ENCODE results near the gene EGFR. TPM values are rescaled to one million over a fixed set of nuclear protein-coding genes. Genes with fewer than 3 reads are reported as not detected.

The EGFR gene
- total and polyA plus RNA-seq, 2 donors (not counting 1 experiment from before 2014, with no cell fraction given): 55.3 to 62.8 TPM

- Histone ChIP-seq H2AFZ (ENCODE audit: low read length) (no peak overlapping the region), H3K27ac (ENCODE audit: insufficient read depth, low read length) (peak overlapping the region; percentile 11), H3K79me2 (ENCODE audit: control insufficient read depth, insufficient read depth, low read length) (peaks cover 95% of the 10 kb centered on the region), H3K4me2 (ENCODE audit: extremely low read depth, insufficient read depth, low read length) (no peak overlapping the region), H3K9ac (ENCODE audit: insufficient read depth, low read length) (no peak overlapping the region), H4K20me1 (ENCODE audit: control insufficient read depth, extremely low read depth, insufficient read depth, low read length) (peaks cover 2% of the 10 kb centered on the region), H3K4me3 (replicated peaks in 1 of 4; ENCODE audit: control extremely low read depth in 1 of 4, insufficient read depth in 1 of 4, low read depth in 3 of 4, low read length in 4 of 4) (no peak overlapping the region), H3K27me3 (ENCODE audit: control insufficient read depth, insufficient read depth, low read length) (no peaks in the 10 kb centered on the region), H3K36me3 (ENCODE audit: control insufficient read depth, insufficient read depth, low read length) (peaks cover 5% of the 10 kb centered on the region), H3K9me3 (ENCODE audit: control insufficient read depth, insufficient read depth, low read depth, low read length) (no peaks in the 10 kb centered on the region), H3K4me1 (ENCODE audit: control insufficient read depth, extremely low read depth, insufficient read depth, low read length) (peaks cover 45% of the 10 kb centered on the region)
- TF ChIP-seq EZH2 (IDR thresholded peaks at IDR 0.05; ENCODE audit: low read length, missing control alignments): no peak
- no peak for TF ChIP-seq CTCF (conservative IDR thresholded peaks at IDR 0.05 in 1 of 2, IDR thresholded peaks at IDR 0.05 in 1 of 2; ENCODE audit: low read depth in 1 of 2, low read length in 2 of 2)
- DNase-seq (ENCODE audit: low read depth in 2 of 2): no peak
Measured at GRCh38 chr7:55026086-55026790, 7.4 kb downstream of the EGFR start.

- Histone ChIP-seq H4K20me1 (ENCODE audit: control insufficient read depth, extremely low read depth, insufficient read depth, low read length) (peaks cover 2% of the 10 kb centered on the region), H3K4me2 (ENCODE audit: extremely low read depth, insufficient read depth, low read length) (peak overlapping the region; percentile 44), H3K27ac (ENCODE audit: insufficient read depth, low read length) (peak overlapping the region; percentile 11)
Measured at GRCh38 chr7:55026867-55027490, 8.2 kb downstream of the EGFR start.

More at GRCh38 chr7:55026867-55027490, 8.2 kb downstream of the EGFR start:
- Histone ChIP-seq H3K4me1 (ENCODE audit: control insufficient read depth, extremely low read depth, insufficient read depth, low read length) (peaks cover 48% of the 10 kb centered on the region), H3K9ac (ENCODE audit: insufficient read depth, low read length) (no peak overlapping the region), H3K36me3 (ENCODE audit: control insufficient read depth, insufficient read depth, low read length) (peaks cover 3% of the 10 kb centered on the region), H3K9me3 (ENCODE audit: control insufficient read depth, insufficient read depth, low read depth, low read length) (no peaks in the 10 kb centered on the region), H3K4me3 (replicated peaks in 1 of 4; ENCODE audit: control extremely low read depth in 1 of 4, insufficient read depth in 1 of 4, low read depth in 3 of 4, low read length in 4 of 4) (no peak overlapping the region), H2AFZ (ENCODE audit: low read length) (no peak overlapping the region), H3K27me3 (ENCODE audit: control insufficient read depth, insufficient read depth, low read length) (no peaks in the 10 kb centered on the region), H3K79me2 (ENCODE audit: control insufficient read depth, insufficient read depth, low read length) (peaks cover 95% of the 10 kb centered on the region)
- TF ChIP-seq CTCF (conservative IDR thresholded peaks at IDR 0.05 in 1 of 2, IDR thresholded peaks at IDR 0.05 in 1 of 2; ENCODE audit: low read depth in 1 of 2, low read length in 2 of 2) (no peak), EZH2 (IDR thresholded peaks at IDR 0.05; ENCODE audit: low read length, missing control alignments) (no peak)
- DNase-seq (ENCODE audit: low read depth in 2 of 2): no peak

Data from fibroblast of lung (primary cell).